ENCODE data around the gene XYLT1.

The XYLT1 gene

DNA sequence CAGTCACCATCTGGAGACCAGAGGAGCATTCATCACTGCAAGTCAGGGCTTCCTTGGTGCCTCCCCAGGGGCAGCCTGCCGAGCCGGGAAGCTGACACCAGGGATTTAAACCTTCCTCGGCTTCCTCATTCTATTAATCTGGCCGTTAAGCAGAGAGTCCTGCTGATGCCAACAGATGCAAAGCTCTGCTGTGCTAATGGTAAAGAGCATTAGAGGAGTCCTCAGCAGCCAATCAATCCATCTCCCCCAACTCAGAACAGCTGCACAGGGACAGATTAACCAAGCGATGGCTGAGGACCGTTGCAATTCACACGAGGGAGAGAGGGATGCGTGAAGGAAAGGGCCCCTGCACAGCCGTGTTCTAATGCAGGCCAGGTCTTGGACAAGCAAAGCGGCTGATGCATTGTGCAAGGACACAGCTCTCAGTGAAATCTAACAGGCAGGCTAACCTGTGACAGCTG is 116.6 kb downstream of the XYLT1 start:
- Histone ChIP-seq H3K27ac (peak overlapping the region; percentile 92), H3K27me3 (ENCODE audit: insufficient read depth, low read depth, severe bottlenecking) (no peaks in the 10 kb centered on the region), H3K4me3 (ENCODE audit: low read depth, low read length) (no peak overlapping the region), H3K36me3 (no peaks in the 10 kb centered on the region), H3K9me3 (ENCODE audit: severe bottlenecking) (no peaks in the 10 kb centered on the region)
- TF ChIP-seq, protein P1, sequence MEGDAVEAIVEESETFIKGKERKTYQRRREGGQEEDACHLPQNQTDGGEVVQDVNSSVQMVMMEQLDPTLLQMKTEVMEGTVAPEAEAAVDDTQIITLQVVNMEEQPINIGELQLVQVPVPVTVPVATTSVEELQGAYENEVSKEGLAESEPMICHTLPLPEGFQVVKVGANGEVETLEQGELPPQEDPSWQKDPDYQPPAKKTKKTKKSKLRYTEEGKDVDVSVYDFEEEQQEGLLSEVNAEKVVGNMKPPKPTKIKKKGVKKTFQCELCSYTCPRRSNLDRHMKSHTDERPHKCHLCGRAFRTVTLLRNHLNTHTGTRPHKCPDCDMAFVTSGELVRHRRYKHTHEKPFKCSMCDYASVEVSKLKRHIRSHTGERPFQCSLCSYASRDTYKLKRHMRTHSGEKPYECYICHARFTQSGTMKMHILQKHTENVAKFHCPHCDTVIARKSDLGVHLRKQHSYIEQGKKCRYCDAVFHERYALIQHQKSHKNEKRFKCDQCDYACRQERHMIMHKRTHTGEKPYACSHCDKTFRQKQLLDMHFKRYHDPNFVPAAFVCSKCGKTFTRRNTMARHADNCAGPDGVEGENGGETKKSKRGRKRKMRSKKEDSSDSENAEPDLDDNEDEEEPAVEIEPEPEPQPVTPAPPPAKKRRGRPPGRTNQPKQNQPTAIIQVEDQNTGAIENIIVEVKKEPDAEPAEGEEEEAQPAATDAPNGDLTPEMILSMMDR (IDR thresholded peaks at IDR 0.05; ENCODE audit: low read depth, low read length), result no peak
- DNase-seq, result peak; percentile 95

DNA sequence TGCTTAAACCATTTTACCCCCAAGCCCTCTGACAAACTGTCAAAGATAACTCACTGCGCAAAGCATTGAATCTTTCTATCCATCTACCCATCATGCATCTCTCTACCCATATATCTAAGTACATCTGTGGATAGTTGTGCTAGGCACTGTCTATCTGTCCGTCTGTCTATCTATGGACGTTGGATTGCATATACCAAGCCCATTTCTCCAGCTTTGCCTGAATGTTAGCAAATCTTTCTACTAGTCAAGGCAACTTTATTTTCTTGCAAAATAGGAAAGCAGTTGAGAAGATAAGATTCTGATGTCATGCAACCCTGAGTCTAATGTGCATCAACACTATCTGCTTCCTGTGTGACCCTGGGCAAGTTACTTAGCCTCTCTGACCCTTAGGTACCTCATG is 117.2 kb downstream of the XYLT1 start:
- Histone ChIP-seq H3K4me3 (ENCODE audit: low read depth, low read length) (no peak overlapping the region), H3K27ac (peak overlapping the region; percentile 70), H3K27me3 (ENCODE audit: insufficient read depth, low read depth, severe bottlenecking) (no peaks in the 10 kb centered on the region), H3K36me3 (no peaks in the 10 kb centered on the region), H3K9me3 (ENCODE audit: severe bottlenecking) (no peaks in the 10 kb centered on the region)
- no peak for DNase-seq
- TF ChIP-seq, protein P1 (IDR thresholded peaks at IDR 0.05; ENCODE audit: low read depth, low read length), result no peak

DNA sequence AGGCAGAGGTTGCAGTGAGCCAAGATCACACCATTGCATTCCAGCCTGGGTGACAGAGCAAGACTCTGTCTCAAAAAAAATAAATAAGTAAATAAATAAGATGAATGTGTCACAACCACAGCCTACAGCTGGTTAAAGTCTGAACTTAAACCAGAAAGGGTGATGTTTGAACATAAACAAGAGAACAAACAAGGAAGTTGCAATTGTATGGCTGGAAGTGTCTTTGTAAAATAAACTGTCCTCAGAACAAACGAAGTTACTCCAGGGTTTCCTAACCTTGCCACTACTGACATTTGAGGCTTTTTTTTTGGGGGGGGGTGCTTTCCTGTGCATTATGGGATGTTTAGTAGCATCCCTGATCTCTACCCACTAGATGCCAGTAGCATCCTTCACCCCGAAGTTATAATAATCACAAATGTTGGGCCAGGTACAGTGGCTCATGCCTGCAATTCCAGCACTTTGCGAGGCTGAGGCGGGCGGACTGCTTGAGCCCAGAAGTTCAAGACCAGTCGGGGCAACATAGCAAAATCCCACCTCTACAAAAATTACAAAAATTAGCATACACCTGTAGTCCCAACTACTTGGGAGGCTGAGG is 119.2 kb downstream of the XYLT1 start:
- Histone ChIP-seq H3K9me3 (ENCODE audit: severe bottlenecking) (no peaks in the 10 kb centered on the region), H3K4me3 (ENCODE audit: low read depth, low read length) (no peak overlapping the region), H3K27me3 (ENCODE audit: insufficient read depth, low read depth, severe bottlenecking) (no peaks in the 10 kb centered on the region), H3K27ac (no peak overlapping the region), H3K36me3 (no peaks in the 10 kb centered on the region)
- DNase-seq, result no peak
- TF ChIP-seq, protein P1 (IDR thresholded peaks at IDR 0.05; ENCODE audit: low read depth, low read length), result no peak

DNA sequence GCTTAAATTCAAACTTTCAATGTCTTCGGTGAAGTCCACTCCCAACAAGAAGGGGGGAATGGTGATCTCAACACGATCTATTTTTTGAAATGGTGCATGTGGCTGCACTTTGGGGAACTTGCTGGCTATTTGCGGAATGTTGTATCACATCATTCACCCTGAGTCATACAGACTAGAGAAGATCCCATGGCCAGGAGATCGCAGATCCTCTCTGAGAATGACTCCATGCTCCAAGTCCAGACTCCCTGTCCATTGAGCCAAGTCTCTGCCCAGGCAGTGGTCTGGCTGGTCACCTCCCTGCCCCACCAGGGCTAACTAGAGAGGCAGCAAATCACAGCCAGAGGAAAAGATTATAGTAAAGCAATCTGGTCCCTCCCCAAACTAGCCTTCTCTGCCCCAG is 120.6 kb downstream of the XYLT1 start:
- no peaks in the 10 kb centered on the region for H3K9me3 ChIP-seq (ENCODE audit: severe bottlenecking)
- H3K36me3 ChIP-seq, result no peaks in the 10 kb centered on the region
- H3K27me3 ChIP-seq (ENCODE audit: insufficient read depth, low read depth, severe bottlenecking), result no peaks in the 10 kb centered on the region
- no peak for DNase-seq
- H3K27ac ChIP-seq, result no peak overlapping the region
- TF ChIP-seq, protein P1 (IDR thresholded peaks at IDR 0.05; ENCODE audit: low read depth, low read length), result no peak
- H3K4me3 ChIP-seq (ENCODE audit: low read depth, low read length), result no peak overlapping the region

DNA sequence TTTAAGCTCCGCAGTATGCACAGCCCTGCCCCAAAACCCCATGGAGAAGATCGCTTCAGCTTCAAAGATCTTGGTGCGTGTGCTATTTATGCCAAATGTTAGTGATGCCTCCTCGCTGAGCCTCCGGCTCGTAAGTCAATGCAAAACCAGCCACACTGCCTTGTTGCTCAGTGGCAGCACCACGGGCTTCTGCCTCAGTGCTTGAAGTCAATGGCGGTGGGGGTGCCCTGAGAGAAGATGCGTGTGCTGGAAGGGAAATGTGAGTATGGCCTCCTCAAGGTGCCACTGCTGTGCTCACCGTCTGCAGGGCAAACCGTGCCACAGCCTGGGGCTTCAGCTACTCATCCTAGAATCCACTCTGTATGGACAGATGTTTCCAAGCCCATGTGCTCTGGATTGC is 121.9 kb downstream of the XYLT1 start:
- no peaks in the 10 kb centered on the region for H3K36me3 ChIP-seq
- no peak for DNase-seq
- TF ChIP-seq, protein P1 (IDR thresholded peaks at IDR 0.05; ENCODE audit: low read depth, low read length), result no peak

More for the DNA sequence above, 121.9 kb downstream of the XYLT1 start:
- no peaks in the 10 kb centered on the region for H3K27me3 ChIP-seq (ENCODE audit: insufficient read depth, low read depth, severe bottlenecking)
- H3K9me3 ChIP-seq (ENCODE audit: severe bottlenecking), result no peaks in the 10 kb centered on the region
- H3K27ac ChIP-seq, result no peak overlapping the region
- H3K4me3 ChIP-seq (ENCODE audit: low read depth, low read length), result no peak overlapping the region

Measured in WERI-Rb-1 (cell line).